HG02938 (cell line): ENCODE measurements around the gene SLC25A21.
"Not testable (repeated sequence)": the region's sequence is repeated elsewhere in the genome, so short reads cannot be mapped to it uniquely, and the experiment has no call there.

Source experiments
- ATAC-seq: cut with Tn5 transposase; IDR thresholded peaks from one replicate; pipeline ENCODE4 v1.9.1; 2021; ENCODE audit warnings: mild to moderate bottlenecking, moderate library complexity; ENCODE audit not compliant: unreplicated experiment

The SLC25A21 gene

DNA sequence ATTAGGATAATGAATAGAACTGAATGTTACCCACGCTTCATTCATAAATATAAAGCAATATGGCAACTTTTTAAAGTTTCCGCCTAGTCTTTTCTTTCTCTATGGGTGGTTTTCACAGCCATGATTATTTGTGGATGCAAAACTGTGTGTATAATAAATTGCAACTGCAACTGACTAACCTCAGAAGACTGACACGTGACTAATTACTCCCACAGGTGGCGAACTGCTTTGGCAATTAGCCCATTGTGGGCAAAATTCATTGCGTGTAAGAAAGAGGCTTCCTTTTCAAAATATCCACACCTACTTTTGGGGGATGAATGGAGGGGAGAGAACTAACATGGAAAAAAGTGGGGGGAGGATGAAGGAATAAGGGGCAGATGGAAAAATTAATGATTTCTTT lies 79.0 kb downstream of the SLC25A21 start:
- ATAC-seq = no peak

DNA sequence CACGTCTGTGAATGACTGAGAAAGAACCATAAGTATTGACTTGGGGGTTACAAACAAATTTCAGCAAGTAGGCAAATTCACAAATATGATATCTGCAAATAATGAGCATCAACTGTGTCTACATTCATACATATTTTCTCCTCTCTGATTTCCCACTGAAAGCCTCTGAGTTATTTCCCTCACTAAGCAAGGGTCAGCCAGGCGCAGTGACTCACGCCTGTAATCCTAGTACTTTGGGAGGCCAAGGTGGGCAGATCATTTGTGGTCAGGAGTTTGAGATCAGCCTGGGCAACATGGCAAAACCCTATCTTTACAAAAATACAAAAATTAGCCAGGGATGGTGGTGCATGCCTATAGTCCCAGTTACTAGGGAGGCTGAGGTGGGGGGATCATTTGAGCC lies 80.8 kb downstream of the SLC25A21 start:
- ATAC-seq = no peak

DNA sequence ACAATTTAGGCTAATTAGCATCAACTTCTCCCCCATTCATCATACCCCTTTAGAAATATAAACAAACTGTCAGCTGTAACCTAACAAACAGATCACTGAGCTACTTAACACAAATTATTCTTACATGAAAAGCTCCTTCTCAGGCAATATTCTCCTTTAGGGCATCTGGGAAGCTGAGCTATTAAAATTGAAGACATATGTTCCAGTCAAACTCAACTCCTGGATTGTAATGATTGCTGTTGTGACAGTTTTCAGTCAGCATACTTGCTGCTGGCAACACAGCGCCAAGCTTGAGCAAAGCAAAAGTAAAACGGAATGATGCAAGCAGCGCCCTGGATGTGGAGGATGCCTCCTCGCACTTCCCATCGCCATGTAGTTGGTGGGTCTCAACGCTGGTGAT lies 82.4 kb downstream of the SLC25A21 start:
- no peak for ATAC-seq

DNA sequence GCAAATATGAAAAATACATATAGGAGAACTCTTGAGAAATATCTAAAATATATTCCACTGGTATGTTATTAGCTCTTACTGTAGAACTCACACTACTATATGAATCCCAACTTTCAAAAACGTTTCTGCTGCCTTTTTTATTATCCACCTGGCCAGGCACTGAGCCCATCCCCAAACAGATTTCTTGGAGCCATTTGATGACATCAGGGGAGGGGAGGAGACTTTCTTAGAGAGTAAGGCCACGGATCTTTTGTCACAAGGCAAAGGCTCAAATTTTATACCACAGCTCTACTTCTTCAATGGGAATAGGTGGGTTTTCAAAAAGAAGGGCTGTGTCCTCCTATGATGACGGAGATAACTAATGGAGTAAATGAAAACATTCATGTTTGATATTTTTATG lies 83.0 kb downstream of the SLC25A21 start:
- ATAC-seq = no peak

DNA sequence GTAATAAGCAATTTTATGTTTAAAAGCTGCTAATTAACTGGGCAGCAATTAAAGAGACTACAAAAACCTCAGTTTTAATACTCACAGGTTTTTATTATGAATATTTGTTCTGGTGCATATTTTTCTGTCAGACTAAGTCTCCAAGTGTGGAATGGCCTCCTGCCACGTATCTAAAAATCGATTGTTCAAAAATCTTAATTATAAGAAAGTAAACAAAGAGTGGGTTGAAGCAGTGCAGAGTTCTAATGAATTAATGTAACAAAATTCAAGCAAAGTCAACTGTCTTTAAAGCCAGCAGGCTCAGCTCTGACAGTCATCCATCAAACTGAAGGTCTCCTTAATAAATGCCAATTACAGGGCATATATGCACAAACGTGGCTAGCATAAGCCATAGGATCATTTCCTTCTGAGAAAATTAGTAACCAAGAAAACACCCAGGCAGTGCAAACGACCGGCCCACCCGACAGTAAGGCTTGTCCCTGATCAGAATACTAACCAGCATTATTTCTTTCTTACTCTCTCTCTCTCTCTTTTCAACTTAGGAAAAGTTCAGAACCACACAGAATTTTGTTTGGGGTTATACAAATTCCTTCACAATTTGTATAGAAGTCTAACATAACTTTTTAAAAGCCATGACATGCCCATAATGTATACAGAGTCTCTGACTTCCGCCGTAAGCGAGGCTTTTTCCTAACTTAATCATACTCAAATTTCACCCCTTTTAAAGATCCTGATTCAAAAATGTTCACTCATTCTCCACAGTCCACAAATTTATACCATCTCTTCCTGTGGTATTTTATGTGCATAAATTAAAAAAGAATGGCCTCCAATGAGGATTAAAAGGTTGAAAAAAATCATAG lies 83.8 kb downstream of the SLC25A21 start:
- no peak for ATAC-seq

DNA sequence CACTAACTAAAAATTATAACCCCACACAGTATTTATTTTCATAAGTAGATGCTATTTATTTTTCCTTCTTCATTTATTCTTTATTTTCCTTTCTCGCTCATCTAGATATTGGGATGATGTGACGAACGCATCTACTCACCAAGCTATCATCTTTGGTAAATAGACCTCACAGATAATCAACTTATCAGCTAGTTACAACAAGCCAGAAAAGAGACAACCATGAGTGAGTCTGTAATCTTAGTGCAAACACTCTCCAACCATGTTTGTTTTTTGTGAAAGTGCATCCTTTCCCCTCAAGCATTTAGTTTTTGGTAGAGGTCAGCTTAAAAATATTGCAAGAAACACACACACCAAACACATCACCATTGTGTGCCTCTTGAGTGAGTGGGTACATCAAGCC lies 84.9 kb downstream of the SLC25A21 start:
- ATAC-seq = no peak

DNA sequence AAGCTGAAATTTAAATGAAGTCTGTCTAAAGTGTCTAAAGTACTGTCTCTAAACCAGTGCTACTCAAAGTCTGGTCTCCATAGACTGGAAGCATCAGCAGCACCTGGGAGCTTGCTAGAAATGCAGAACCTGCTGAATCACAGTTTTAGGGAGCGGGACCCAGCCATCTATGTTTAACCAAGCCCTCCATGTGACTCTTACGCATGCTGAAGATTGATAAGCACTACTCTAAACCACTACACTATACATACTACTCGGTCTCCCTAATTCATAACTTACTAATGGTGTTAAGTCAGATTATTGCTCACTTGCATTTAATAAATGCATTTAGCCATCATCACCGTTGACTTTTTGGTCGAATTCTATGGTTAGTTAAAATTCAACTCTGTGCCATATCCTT lies 88.8 kb downstream of the SLC25A21 start:
- no peak for ATAC-seq

DNA sequence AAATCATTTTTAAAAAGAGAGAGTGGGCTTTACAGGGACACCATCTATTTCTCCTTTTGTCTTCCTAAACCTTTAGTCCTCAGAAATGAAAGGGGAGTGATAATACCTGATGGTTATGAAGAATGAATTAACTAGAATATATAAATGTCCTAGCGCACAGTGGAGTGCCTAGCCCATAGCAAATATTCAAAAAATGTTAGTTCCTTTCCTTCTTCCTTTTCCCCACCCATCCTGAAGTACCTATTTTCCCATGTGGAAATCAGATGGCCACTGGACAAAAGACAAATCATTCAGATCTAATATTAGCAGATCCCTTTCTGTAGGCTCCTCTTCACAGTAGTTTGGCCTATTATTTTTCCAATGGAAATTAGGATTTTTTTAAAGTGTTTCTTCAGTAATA lies 90.0 kb downstream of the SLC25A21 start:
- no peak for ATAC-seq

DNA sequence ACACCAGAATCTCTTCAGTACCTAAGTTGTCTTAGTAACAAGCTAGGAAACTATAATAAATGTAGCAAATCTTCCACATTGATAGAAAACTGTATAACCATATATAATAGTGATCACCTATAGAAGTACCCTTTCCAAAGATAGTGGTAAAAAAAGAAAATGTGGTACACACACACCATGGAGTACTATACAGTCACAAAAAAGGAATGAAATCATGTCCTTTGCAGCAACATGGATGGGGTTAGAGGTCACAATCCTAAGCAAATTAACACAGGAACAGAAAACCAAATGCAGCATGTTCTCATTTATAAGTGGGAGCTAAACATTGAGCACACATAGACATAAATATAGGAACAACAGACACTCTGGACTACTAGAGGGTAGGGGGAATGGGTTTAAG lies 90.5 kb downstream of the SLC25A21 start:
- no peak for ATAC-seq

DNA sequence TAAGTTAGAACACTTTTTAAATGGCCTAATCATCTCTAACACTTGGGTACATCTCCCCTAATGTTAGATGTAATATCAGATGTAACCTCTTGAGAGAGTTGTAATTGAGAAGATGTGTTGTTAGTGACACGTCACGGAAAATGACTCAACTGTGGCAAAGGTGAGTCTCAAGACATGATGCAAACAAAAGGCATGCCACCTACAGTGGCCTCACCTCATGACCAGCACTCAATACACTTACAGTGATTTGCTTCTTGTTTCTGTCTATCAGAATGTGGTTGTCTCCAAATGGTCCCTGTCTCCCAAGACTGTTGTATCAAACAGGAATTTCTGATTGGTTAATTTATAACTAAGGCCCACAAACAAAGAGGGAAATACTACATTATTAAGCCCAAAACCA lies 91.2 kb downstream of the SLC25A21 start:
- no peak for ATAC-seq

DNA sequence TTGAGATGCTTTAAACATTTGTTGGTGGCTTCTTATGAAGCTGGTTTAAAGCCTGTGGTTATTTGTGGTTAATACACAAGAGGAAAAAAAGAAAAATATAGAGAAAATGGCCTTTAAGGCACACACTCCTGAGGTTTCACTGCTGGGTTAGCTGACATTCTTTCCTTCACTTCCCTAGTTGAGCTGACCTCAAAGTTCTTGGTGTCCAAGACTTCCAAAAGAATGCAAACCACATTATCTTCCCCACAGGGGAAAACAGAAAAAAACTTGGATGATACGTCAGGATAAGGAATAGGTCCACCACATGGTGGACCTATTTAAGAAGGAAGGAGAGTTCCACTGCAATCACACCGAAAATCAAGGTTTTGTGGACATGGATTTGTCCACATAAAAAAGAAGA lies 94.3 kb downstream of the SLC25A21 start:
- ATAC-seq = no peak

DNA sequence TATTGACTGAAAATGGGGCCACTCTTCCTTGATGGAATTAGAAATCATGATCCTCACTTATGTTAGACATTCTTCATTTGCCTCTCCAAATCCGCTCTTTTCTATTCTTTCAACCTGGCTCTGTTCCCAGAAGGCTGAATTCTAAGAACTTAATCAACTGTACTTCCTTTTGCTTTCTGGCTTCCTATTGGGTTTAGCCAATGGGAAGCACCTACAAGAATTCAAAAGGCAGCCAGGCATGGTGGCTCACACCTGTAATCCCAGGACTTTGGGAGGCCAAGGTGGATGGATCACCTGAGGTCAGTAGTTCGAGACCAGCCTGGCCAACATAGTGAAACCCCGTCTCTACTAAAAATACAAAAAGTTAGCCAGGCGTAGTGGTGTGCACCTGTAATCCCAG lies 98.1 kb downstream of the SLC25A21 start:
- ATAC-seq = not testable (repeated sequence)

DNA sequence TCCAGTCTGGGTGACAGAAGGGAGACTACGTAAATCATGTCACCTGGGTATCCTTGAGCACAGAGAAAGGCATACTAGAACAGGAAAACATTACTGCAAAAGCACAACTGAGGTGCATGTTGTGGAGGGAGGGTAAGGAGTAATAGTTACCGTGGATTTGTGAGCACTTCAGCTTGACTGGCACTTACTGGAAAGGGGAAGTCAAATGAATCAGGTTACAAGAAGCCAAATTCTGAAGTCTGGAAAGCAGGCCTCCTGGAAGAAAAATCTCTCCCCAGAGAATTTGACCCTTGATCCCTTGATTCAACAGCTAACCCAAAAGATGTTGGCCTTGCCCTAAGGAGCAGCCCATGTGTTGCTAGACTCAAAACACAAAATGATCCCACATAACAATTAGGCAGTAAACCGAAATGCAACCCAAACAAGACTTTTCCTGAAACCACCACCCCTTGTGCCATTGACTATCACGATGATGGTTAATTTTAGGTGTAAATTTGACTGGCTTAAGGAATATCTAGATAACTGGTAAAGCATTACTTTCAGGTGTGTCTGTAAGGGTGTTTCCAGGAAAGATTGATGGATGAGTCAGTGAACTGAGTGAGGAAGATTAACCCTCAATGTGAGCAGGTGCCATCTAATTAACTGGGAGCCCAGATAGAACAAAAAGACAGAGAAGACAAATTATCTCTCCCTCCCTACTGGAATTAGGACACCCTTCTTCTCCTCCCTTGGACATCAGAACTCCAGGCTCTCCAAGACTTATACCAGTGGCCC lies 108.8 kb downstream of the SLC25A21 start:
- no peak for ATAC-seq

DNA sequence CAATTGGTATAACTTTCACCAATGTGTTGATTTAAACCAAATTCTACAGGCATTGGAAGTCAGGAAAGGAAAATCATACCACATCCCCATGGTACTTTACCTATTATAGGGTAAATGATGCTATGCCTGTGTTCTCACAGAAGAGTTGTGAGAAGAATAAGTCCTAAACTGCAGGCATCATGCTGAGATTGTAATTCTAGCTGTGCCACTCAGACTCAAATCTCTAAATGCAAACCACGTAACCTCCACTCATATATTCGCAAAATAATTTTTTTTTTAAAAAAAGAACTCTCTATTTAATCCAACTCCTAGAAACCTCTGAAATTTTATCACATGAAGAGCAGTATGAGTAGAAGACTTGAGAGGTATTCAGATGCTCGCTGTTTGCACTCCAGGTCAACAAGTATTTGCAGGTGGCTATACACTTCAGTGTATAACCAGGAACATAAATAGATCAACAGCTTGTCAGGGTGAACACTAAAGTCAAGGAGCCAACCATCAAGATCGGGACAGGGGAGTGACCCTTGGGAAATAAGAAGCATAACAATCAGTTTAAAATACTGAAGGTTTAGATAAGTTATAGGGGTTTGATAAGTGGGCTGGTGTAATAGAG lies 110.1 kb downstream of the SLC25A21 start:
- ATAC-seq = no peak

DNA sequence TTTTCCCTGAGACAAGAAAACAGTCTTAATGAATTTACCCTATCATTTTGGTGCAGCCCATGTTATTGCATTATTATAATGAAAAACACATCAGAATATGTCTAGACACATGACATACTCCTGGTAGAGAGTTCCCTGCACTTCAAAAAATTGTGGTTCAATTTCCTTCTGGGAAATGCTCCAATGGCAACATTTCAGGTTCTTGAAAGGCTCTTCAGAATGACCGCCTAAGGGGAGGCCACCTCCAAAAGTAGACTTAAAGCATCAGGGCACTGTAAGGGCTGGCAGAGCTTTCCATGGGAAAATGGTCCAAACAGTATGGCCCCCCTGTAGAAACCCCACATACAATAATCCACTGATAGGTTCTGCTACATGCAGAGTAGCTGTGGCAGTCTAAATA lies 110.7 kb downstream of the SLC25A21 start:
- ATAC-seq = no peak

DNA sequence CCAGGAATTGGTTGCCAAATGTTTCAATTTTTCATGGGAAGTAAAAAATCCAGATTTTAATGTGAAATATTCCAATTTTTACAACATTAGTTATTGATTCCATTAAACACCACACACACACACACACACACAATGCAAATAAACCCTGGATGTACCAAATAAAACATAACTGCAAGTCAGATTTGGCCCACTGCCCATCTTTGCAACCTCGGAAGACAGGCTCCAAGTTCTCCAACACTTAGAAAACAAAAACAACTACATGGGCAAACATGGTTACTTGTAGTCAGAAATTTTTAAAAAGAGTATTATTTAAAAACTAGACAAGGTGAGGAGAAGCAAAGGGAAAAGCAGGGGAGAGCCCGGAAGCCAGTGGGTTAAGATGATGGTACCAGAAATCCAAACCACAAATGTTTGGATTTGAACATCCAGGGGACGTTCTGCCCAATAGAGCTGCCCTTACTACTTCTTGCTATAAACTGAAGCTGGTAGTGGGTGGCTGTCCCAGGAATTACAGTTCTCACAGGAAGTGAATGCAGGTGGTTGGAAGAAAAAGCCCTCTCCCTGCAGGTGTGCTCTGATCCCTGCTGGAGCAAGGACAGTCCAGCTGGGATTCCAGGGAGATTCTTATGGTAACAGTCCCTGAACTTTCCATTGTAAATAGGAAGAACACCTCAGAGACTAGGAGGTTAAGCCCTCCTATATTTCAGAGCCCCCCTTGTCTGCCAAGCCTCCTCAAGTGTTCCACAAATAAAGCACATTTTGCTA lies 111.7 kb downstream of the SLC25A21 start:
- no peak for ATAC-seq

DNA sequence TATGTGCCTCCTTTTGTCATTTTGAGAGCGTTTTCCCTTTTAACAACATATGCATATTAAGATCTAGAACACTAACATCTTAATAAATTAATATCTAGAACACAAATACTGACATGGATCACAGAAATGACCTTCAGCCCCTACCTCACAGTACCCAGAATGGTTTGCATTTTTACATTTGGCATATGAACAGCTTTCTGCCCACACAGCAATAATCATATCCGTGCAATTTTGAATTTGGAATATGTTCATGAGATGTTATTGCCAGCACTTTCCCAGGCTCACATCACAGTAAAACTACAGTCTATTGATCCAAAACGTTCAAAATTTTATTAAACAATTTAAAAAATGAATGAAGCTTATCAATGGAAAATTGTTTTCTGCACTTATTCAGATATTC lies 114.6 kb downstream of the SLC25A21 start:
- no peak for ATAC-seq

DNA sequence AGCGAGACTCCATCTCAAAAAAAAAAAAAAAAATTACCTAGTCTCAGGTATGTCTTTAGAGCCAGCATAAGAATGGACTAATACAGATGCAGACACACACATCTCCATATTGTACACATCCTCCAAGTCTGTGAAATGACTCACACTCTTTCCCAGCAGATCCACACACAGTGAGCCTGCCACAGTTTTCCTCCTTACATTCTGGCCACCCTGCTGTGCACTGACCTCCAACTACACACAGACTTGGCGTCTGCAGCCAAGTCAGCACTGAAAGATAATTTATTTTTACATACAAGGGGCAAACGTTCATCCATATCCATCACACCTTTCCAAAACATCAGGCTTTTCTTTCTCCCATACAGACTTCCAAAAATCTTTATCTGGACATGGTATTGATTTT lies 115.9 kb downstream of the SLC25A21 start:
- ATAC-seq = no peak

DNA sequence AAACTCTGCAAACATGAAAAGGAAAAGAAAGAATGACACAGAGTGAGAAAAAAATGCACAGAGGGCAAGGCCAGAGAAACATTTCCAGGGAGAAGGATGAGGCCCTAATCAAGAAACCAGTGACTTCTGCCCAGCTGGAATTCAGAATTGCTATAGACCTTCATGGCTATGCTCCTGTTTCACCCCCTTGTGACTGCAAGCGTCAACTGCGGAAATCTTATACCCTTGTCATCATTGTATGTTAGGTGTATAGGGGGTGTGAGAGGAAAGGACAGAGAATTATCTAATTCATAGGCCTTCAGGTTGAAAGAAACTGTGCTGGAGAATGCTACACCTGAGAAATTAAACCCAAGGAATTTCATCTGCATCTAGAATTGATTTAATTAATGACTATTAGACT lies 117.5 kb downstream of the SLC25A21 start:
- ATAC-seq = no peak

DNA sequence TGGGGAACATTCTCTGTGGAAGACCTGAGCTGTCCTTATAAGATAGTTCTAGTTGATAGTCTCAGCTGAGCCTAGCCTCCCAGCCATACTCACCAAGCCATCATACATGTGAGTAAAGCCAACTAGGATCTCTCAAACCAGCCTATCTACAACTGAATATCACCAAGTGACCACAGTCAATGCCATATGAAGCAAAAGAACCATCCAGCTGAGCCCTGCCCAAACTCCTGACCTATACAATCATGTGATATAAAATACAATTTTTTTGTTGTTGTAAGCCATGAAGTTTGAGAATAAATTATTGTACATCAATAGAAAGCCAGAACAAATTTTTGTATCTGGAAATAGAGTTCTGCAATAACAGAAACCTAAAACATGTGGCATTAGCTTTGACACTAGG lies 118.3 kb downstream of the SLC25A21 start:
- no peak for ATAC-seq

DNA sequence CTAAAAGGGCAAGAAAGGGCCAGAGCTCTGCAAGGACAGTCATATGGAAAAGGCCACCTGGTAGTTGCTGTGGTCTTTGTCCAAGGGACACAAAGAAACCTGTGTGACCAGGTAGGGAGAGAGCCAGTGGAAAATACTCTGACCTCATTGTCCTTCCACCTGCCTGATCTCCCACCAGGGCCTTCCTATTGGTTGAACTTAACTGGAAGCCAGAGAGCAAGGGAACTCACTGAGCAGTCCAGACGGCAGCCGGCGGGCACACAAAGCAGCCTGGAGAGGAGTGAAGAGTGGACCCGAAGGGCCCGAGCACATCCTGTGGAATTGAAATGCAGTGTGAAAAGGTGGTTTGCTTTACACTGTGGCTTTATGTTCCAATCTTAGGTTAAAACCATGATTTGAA lies 120.7 kb downstream of the SLC25A21 start:
- no peak for ATAC-seq
